Midbrain (tissue), 1 donor: ENCODE results near the gene XNDC1N.

Experiments
- DNase-seq: peaks from one replicate; lab custom pipeline; 2025; lab: John Stamatoyannopoulos, UW

The XNDC1N gene, protein sequence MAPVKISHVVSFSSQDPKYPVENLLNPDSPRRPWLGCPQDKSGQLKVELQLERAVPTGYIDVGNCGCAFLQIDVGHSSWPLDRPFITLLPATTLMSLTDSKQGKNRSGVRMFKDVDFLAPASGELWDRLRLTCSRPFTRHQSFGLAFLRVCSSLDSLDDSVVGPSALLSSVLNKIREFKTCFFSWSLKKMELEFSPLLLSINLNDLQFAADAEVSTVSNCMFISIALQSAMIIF

DNA sequence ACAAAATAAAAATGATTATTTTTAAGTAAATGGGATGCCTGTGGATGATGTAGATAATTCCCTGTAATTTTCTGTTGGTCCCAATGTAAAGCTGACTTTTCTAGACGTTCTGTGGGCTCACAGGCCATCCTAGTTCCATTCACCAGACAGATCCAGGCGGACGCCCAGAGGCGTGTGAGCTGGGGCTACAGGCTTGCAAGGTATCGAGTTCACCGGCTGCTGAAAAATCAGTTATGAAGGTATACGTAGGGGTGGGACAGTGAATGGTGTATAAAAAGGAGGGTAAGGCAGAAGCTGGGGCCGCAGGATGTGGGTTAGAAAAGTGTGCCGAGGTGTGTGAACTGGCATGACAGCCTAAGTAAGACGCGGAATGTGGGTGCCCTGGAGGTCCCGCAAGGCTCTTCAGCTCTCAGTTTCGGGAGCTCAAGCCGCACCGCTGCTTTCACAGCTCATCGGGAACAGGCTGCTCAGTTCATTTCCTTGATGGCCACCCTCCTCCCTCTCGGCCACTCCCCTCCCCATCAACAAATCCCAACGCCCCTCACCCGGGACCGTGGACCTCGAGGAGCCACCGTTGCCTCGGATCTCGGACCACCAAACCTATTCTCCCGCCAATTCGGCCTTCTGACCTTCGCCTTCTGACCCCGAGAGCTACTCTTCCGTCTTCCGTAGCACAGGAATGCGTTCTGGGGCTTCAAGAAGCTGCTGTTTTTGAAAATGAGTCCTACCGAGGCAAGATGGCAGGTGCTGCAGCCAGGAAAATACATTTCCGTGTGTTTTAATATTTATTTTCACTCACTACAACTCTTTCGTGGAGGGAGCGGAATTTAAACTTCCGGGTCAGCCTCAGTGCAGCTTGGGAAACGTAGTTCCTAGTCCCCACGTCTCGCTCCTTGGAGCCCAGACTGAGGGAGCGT is at the start of gene XNDC1N:
XNDC1N (minus strand) TSS at position 775 of the 917 bp plus-strand sequence. CDS start 5,241 bp downstream, outside the sequence.
- no peak for DNase-seq

DNA sequence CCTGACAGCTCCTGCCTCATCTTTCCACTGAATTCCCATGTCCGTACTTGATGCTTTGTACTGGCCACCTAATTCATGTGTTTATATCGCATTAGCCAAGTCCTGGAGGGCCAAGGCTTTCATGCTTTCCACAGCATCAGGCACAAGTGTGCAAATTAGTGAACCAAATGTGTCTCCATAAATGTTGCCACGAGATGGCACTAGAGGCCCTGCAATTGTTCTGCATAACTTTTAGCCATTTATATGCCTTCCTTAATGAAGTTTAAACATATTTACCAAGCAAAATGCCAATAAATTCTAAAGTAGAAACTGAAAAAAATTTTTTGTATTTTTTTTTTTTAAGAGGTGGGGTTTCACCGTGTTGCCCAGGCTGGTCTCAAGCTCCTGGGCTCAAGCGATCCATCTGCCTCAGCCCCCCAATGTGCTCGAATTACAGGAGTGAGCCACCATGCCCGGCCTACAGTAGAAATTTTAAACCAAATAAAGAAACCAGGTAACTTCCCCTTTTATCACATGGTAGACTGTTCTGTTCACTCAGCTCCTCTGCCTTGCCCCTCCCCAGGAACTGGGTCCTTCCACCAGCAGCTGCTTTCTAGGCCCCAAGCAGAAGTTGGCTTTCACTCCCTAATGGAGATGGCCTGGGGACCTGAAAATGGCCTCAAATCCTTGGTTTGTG is 49.5 kb upstream of the XNDC1N start:
- peak; percentile 74 for DNase-seq

DNA sequence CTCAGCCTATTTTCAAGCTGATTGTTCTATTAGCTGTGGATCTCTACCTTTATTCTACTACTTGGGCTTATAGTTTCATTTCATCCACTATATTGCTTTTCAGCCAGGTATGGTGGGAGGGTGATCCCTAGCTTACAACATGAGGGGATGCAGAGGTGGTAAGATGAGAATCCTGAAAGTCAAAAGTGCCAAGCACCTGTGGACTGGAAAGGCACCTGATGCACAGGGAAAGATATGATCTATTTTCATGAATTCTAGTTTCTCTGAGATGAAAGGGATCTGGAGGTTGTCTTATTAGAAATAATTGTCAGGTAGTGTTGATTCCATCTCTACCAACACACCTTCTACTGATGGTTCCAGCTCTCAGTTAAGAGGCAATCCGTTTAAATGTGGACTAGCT is 48.7 kb upstream of the XNDC1N start:
- no peak for DNase-seq

DNA sequence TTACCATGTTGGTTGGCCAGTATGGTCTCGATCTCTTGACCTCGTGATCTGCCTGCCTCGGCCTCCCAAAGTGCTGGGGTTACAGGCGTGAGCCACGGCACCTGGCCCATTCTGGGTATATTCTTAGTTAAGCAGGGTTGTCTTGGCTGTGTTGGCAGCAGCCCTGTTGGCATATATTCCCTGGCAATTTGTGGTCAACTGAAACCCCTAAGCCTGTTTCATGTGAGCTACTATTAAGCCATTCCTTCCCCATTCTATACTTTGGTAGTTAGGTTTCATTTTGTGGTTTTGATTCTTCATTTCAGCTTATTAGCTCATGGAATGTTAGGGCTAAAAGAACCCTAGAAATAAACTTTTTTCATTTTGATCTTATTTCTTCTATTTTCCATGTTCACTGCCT is 48.2 kb upstream of the XNDC1N start:
- no peak for DNase-seq

DNA sequence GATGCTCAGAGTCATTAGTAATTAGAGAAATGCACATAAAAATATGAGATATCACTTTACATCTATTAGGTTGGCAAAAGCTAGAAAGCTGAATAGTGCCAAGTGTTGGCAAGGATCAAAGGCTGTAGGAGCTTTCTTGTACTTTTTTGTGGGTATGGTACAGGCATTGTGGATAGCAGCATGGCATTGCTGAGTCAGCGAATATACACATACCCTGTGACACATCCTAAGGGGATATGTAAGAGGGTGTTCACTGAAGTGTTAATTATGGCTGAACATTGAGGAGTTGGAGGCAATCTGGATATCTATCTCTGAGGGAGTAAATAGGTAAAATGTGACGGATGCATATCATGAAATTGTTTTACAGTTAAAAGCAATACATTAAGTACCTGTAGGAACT is 43.3 kb upstream of the XNDC1N start:
- no peak for DNase-seq

DNA sequence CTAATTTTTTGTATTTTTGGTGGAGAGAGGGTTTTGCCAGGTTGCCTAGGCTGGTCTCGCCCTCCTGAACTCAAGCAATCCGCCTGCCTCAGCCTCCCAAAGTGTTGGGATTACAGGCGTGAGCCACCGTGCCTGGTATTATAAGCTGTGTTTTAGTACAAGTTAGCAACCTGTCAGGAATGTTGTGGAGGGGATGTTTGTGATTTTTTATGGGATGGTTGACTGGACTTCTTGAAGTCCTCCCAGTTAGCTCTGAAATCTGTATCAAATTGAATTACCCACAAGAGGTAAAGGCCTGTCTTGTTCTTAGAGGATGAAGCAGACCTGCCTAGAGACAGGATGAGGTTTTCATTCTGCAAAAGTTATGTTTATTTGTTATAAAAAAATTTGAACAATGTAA is 36.2 kb upstream of the XNDC1N start:
- DNase-seq = no peak

DNA sequence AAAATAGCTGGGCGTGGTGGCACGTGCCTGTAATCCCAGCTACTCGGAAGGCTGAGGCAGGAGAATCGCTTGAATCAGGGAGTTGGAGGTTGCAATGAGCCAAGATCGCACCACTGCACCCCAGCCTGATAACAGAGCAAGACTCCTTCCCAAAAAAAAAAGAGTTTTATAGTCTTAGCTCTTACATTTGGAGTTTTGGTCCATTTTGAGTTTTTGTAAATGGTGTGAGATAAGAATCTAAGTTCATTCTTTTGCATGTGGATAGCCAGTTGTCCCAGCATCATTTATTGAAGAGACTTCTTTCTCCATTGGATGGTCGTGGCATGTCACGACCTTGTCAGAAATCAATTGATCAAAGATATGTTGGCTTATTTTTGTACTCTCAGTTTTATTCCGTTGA is 35.1 kb upstream of the XNDC1N start:
- DNase-seq = no peak

DNA sequence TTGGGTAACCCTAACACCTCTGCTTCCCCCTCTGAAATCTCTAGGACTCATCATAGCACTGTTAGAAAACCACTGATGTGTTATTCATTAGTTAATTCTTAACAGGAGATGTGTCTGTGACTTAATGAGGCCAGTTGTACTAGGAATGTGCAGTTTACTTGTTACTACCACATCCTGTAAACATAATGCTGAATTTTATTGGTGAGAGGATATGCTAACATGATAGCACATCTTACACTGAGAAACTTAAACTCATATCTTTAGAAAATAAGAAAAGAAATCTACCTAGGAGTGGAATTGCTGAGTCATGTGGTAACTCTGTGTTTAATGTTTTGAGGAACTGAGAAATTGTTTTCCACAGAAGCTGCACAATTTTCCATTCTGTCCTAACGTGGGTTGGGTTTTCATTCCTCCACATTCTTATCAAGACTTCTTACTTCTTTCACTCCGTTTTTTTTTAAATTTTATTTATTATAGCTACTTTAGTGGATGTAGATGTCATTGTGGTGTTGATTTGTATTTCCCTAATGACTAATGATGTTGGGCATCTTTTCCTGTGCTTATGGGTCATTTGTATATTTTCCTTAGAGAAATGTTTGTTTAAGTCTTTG is 34.1 kb upstream of the XNDC1N start:
- DNase-seq = no peak

DNA sequence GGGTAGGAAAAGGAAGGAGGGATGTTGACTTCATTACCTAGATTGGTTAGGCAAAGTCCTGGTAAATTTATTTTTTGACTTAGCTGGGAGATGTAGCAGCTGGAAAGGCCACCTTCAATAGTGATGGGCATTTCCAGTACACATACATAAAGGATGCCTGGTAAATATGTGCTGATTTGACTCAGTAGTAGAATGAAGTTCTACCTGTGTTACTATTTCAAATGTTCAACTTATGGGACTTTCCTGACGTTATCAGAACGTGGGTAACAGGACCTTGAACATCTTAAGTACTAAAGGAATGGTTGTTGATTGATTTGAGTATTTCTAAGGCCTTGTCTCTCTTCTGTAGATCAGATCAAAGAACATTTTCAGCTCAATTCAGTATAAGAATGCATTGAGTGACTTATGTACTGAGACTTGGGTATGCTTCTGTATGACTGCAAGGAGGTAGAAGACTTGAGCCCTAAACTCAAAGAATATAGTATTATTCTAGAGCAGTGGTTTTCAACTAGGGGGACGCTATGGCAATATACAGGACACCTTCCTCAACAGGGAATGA is 27.6 kb upstream of the XNDC1N start:
- no peak for DNase-seq

DNA sequence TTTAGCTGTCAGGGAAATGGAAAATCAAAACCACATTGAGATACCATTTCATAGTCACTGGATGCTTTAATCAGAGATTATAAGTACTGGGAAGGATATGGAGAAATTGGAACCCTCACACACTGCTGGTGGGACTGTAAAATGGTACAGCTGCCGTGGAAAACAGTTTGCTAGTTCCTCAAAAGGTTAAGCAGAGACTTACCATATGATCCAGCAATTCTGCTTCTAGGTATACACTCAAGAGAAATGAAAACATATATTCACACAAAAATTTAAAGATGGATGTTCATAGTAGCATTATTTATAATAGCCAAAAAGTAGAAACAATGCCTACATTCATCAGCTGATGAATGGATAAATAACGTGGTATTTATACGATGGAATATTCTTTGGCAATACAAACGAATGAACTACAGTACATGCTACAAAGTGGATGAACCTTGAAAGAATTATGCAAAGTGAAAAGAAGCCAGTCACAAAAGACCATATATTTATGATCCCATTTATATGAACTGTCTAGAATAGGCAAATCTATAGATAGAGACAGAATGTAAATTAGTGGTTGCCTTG is 23.4 kb upstream of the XNDC1N start:
- DNase-seq = no peak

DNA sequence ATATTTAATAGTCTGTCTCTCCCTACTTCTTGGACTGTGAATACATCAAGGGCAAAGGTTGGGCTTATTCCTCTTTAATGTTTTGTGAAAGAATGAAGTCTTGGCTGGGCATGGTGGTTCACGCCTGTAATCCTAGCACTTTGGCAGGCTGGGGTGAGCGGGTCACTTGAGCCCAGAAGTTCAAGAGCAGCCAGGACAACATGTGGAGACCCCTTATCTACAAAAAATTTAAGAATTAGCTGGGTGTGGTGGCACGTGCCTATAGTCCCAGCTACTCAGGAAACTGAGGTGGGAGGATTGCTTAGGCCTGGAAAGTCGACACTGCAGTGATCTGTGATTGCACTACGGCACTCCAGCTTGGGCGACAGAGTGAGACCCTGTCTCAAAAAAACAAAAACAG is 20.6 kb upstream of the XNDC1N start:
- no peak for DNase-seq

DNA sequence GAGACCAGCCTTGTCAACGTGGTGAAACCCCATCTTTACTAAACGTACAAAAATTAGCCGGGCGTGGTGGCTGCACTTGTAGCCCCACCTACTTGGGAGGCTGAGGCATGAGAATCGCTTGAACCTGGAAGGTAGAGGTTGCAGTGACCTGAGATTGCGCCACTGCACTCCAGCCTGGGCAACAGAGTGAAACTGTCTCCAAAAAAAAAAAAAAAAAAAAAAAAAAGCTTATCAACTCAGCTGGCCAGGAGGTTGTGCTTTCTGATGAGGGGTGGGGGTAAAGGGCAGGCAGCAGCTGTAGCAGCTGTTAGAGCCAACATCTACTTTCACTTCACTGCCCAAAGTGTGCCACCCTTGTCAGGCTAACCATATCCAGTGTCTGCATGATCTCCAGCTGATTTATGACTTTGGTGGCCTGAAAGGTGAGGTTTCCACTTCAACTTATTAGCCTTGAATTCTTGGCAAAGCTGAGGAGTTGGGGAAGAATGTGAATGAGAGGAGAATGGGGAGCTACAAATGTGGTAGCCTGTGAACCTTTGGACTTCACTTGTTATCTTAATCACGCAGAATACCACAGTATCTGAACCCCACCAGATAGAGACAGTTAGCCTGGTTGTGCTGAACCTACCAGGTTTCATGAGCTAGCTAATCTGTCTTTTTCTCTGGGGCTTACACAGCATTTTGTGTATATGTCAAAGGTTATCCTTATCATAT is 20.1 kb upstream of the XNDC1N start:
- DNase-seq = no peak

DNA sequence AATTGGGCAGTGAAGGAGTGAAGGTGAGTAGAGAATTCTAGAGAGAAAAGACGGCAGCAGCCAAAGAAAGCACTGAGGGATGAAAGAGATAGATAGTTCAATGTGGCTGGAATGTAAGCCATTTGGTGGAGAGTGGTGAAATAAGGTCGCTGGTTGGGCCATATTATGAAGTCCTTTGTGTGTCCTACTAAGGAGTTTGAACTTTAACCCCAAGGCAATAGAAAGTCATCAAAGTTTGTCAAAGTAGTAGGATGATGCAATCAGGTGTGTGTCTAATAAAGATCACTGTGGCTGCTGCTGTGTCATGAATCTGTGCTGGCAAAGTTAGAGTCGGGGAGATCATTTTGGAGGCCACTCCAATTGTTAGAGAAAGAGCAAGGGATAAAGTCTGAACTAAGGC is 19.1 kb upstream of the XNDC1N start:
- DNase-seq = no peak

DNA sequence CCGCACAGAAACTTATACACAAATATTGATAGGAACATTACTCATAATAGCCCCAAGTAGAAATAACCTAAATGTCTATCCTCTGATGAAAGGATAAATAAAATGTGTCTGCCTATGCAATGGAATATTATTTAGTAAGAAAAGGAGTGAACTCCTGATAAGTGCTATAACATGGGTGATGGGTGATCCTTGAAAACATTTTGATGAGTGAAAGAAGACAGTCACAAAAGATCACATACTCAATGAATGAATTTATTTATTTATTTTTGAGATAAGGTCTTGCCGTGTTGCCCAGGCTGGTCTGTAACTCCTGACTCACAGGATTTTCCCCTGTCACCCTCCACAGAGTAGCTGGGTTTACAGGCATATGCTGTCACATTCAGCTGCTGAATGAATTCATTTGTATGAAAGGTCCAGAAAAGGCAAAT is 17.8 kb upstream of the XNDC1N start:
- no peak for DNase-seq

DNA sequence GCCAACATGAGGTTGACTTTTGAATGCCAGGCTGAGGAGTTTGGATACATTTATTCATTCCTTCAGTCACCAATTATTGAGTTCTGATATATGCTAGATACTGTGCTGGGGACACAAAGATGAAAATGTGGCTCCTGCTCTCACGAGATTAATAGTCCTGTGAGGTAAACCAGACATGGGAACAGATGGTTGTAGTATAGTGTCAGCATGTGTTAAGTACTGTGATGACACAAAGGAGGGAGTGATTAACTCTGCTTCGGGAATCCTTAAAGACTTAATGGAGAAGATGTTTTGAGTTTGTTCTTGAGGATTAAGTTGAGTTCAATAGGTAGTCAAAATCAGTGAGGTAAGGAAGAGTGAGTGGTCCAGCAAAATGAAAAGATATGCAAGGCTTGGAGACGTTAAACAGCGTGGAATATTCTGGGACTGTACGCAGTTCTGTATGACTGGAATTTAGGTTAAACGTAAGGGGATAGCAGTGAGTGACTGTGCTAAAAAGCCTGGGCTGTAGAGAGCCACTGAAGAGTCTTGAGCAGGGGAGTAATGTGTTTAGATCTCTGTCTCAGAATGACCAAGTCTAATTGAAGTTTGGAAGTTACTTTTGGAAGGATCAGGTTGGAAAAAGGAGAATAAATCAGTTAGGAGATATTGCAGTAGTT is 12.3 kb upstream of the XNDC1N start:
- DNase-seq = no peak

DNA sequence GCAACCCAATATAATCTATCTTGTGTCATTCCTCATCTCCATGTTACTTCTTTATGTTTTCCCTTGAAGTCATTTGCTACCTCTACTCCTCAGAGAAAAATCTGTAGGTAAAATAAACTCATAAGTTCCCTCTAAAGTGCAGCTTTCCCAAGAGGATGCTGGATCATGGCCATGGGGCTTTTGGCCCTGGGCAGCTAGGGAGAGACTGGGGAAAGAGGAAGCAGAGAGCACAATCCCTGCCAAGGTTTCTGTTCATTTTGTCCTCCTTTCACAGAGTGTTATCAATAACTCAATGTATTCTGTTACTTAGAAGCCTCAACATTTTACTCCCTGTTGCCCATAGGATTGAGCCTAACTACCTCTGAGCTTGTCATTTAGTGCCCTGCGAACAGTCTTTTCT is 9.4 kb upstream of the XNDC1N start:
- DNase-seq = no peak

DNA sequence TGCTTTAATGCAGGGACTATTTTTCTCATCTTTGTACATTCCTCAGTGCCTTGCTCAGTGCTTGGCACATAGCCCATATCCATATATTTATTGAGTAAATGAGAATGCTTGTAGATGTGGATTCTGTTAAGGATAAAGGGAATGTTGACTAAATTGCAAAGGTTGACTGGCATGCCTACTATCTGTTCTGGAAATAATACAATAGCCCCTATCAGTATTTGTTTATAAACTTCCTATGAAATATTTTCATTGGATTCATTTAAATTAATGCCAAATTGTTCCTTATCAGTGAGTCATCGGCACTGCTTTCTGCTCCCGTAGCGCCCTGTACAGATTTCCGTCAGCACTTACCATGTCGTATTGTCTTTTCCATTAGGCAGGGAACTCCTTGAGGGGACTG is 8.4 kb upstream of the XNDC1N start:
- DNase-seq = no peak

DNA sequence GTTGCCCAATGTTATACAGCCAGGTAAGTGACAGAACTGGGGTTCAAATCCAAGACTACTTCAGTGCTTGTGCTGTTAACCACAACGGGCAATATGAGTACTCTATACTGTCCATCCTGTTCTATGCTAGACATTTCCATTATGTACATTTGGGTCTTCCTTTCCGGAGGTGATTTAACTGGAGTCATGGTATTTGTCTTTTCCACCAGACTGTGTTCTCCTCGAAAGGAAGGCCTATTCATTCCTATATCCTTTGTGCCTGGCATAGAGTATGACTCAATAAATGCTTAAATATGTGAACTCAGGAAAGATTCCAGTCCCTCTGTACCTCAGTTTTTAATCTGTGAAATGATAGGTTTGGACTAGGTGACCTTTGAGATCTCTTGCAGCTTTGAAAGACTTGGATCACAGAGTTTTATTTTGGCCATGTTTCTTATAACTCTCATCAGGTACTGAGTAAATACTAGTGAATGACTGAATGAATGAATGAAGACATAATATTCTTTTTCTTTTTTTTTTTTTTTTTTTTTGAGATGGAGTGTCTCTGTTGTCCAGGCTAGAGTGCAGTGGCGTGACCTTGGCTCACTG is 7.0 kb upstream of the XNDC1N start:
- no peak for DNase-seq

DNA sequence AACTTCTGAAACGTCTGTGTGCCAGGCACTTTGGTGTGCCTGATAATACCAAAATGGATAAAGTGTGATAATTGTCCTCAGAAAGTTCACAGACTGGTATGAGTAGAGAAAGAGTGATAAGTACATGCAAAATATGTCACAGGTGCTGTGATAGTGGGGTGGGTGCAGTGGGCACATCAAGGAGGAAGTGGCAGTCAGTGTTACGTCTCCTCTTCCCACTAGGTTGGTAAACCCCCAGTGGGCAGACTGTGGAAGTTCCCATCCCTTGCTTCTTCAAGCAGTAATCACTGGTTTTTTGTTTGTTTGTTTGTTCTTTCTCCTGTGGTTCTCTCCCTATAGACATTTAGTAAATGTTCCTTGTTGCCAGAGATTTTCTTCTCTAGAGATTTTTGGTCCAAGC is 5.8 kb upstream of the XNDC1N start:
- DNase-seq = no peak
